GM12878 (cell line): ENCODE results near the gene SLC35E2B. TPM values are rescaled to one million over a fixed set of nuclear protein-coding genes. Genes with fewer than 3 reads are reported as not detected.

Experiments
- ATAC-seq: fragments of 200-7000 bp; cut with Tn5 transposase; 3 replicates; pipeline ENCODE4 v1.9.1; 2020; ENCODE audit warnings: mild to moderate bottlenecking, moderate library complexity
- BruUV-seq: library from RNA; stranded (reverse); fragments of 400-500 nt; replicated peaks from 2 replicates; lab custom pipeline; 2021; lab: Mats Ljungman, UMichigan
- CTCF ChIA-PET: fragments of 300-600 bp; sonication (Branson Sonifier 250); formaldehyde crosslinking; extraction: SDS; loops from one replicate; lab custom pipeline; 2021; ENCODE audit warnings: inconsistent platforms; lab: Yijun Ruan, JAX
- POLR2A ChIA-PET: fragments of 350-600 bp; formaldehyde crosslinking; extraction: SDS; loops from one replicate; lab custom pipeline; 2021; ENCODE audit warnings: inconsistent platforms; lab: Charles Lee
- RAD21 ChIA-PET: fragments of 300-600 bp; sonication (Branson Sonifier 250); formaldehyde crosslinking; loops from one replicate; lab custom pipeline; 2023; ENCODE audit warnings: antibody characterized with exemption; ENCODE audit not compliant: unreplicated experiment; lab: Charles Lee
- SMC1A ChIA-PET: fragments of 300-600 bp; sonication (Branson Sonifier 250); formaldehyde crosslinking; loops from one replicate; lab custom pipeline; 2023; ENCODE audit not compliant: unreplicated experiment, uncharacterized antibody; lab: Charles Lee
- DNase-seq: peaks from one replicate; pipeline ENCODE4 v3.0.0-alpha.2; 2011; ENCODE audit warnings: low read depth, low spot score
- FAIRE-seq: peaks from 3 replicates; lab custom pipeline; 2011; peaks lifted over from hg19 to GRCh38; lab: Jason Lieb, UNC
- H2AFZ ChIP-seq: 2 replicates; pipeline ENCODE4 v1.6.0; 2011; ENCODE audit warnings: low read depth, low read length, control low read depth; ENCODE audit not compliant: control insufficient read depth
- H3K27ac ChIP-seq: 2 replicates; pipeline ENCODE4 v1.5.1; 2011; ENCODE audit warnings: control low read depth; ENCODE audit not compliant: control insufficient read depth, insufficient read depth
- H3K27me3 ChIP-seq, 2 experiments: replicated peaks in 1 of 2; 2 replicates each; pipeline versions ENCODE4 v1.6.0 to v1.6.1; 2011; ENCODE audit warnings: low read length in 1 of 2; ENCODE audit not compliant: control insufficient read depth in 2 of 2, insufficient read depth in 2 of 2
- H3K36me3 ChIP-seq, 2 experiments: 2 replicates each; pipeline ENCODE4 v1.5.1; 2011; ENCODE audit warnings: low read length in 1 of 2; ENCODE audit not compliant: control insufficient read depth in 2 of 2, insufficient read depth in 2 of 2
- H3K4me1 ChIP-seq: 2 replicates; pipeline ENCODE4 v1.6.1; 2011; ENCODE audit warnings: mild to moderate bottlenecking, low read length, moderate library complexity, mixed read lengths; ENCODE audit not compliant: control insufficient read depth, insufficient read depth
- H3K4me2 ChIP-seq: 2 replicates; pipeline ENCODE4 v1.6.0; 2011; ENCODE audit warnings: control low read depth; ENCODE audit not compliant: control insufficient read depth, insufficient read depth
- H3K4me3 ChIP-seq: fragments of 200-600 bp; sonication (generic); 2 replicates; pipeline ENCODE4 v1.5.1; 2016
- H3K79me2 ChIP-seq: 2 replicates; pipeline ENCODE4 v1.6.0; 2011; ENCODE audit warnings: low read length; ENCODE audit not compliant: control insufficient read depth, insufficient read depth
- H3K9ac ChIP-seq: 2 replicates; pipeline ENCODE4 v1.8.0; 2011; ENCODE audit warnings: low read length, control low read depth, mixed read lengths; ENCODE audit not compliant: control insufficient read depth, insufficient read depth
- H3K9me3 ChIP-seq: replicated peaks from 3 replicates; pipeline ENCODE4 v1.5.1; 2011; ENCODE audit warnings: mild to moderate bottlenecking, low read length; ENCODE audit not compliant: control insufficient read depth, insufficient read depth
- H4K20me1 ChIP-seq: 2 replicates; pipeline ENCODE4 v1.6.0; 2011; ENCODE audit not compliant: control insufficient read depth, insufficient read depth
- BHLHE40 ChIP-seq, 2 experiments: fragments of 450-650 bp in 1 of 2; IDR thresholded peaks; 2 replicates each; pipeline ENCODE4 v1.6.1; 2011 to 2017; ENCODE audit warnings: low read depth in 2 of 2, borderline replicate concordance in 1 of 2, improper control_type of control experiment in 1 of 2, low read length in 1 of 2, mild to moderate bottlenecking in 1 of 2
- CEBPZ ChIP-seq: fragments of 150-350 bp; IDR thresholded peaks from 2 replicates; pipeline ENCODE4 v1.6.1; 2016; ENCODE audit warnings: low read depth, low read length
- DPF2 ChIP-seq: fragments of 450-650 bp; IDR thresholded peaks from 2 replicates; pipeline ENCODE4 v1.6.1; 2017; ENCODE audit warnings: mild to moderate bottlenecking
- E2F4 ChIP-seq: IDR thresholded peaks from 2 replicates; pipeline ENCODE4 v1.6.1; 2012; ENCODE audit warnings: low read depth, low read length, improper control_type of control experiment
- FOXK2 ChIP-seq: fragments of 450-650 bp; IDR thresholded peaks from 2 replicates; pipeline ENCODE4 v1.6.1; 2017; ENCODE audit warnings: mild to moderate bottlenecking, moderate library complexity
- IKZF2 ChIP-seq, 2 experiments: fragments of 450-650 bp; IDR thresholded peaks; 2 replicates each; pipeline ENCODE4 v1.6.1; 2017; ENCODE audit warnings: mild to moderate bottlenecking in 2 of 2, moderate library complexity in 2 of 2
- IRF3 ChIP-seq: fragments of 450-650 bp; IDR thresholded peaks from 2 replicates; pipeline ENCODE4 v1.6.1; 2014; ENCODE audit warnings: mild to moderate bottlenecking
- LARP7 ChIP-seq: fragments of 450-650 bp; IDR thresholded peaks from 2 replicates; pipeline ENCODE4 v1.6.1; 2017; ENCODE audit warnings: mild to moderate bottlenecking
- NBN ChIP-seq: fragments of 450-650 bp; IDR thresholded peaks from 2 replicates; pipeline ENCODE4 v1.6.1; 2016
- NR2F1 ChIP-seq: fragments of 450-650 bp; conservative IDR thresholded peaks from 2 replicates; pipeline ENCODE4 v1.6.1; 2017; ENCODE audit warnings: mild to moderate bottlenecking
- POLR2A ChIP-seq: IDR thresholded peaks from 2 replicates; pipeline ENCODE4 v1.6.1; 2011; ENCODE audit warnings: low read depth, mild to moderate bottlenecking, low read length
- RFX5 ChIP-seq: IDR thresholded peaks from 2 replicates; pipeline ENCODE4 v1.6.1; 2011; ENCODE audit warnings: low read depth, low read length, improper control_type of control experiment
- SMAD5 ChIP-seq: IDR thresholded peaks from 2 replicates; pipeline ENCODE4 v1.6.1; 2016; ENCODE audit warnings: antibody characterized with exemption, low read depth
- SP1 ChIP-seq: IDR thresholded peaks from one replicate; pipeline ENCODE4 v1.6.1; 2011; ENCODE audit warnings: low read depth, low read length
- SREBF1 ChIP-seq: IDR thresholded peaks from 2 replicates; pipeline ENCODE4 v1.6.1; 2012; ENCODE audit warnings: mild to moderate bottlenecking, low read length
- USF2 ChIP-seq: IDR thresholded peaks from 2 replicates; pipeline ENCODE4 v1.6.1; 2011; ENCODE audit warnings: low read depth, low read length, improper control_type of control experiment, borderline replicate concordance
- ZBED1 ChIP-seq: IDR thresholded peaks from 2 replicates; pipeline ENCODE4 v1.6.1; 2016; ENCODE audit warnings: borderline replicate concordance
- ZNF217 ChIP-seq: fragments of 450-650 bp; IDR thresholded peaks from 2 replicates; pipeline ENCODE4 v1.6.1; 2017; ENCODE audit warnings: antibody characterized with exemption, mild to moderate bottlenecking
- ZNF24 ChIP-seq: fragments of 450-650 bp; IDR thresholded peaks from 2 replicates; pipeline ENCODE4 v1.6.1; 2017; ENCODE audit warnings: antibody characterized with exemption, mild to moderate bottlenecking
- WGBS: methylation state at CpG from one replicate; pipeline ENCODE4 v1.1.6; 2016; ENCODE audit warnings: low lambda C conversion rate; ENCODE audit not compliant: insufficient replicate concordance, insufficient coverage; ENCODE audit errors: missing lambda C conversion rate; 5-methylcytosine and 5-hydroxymethylcytosine counted together
- in situ Hi-C: fragments of 300-500 bp; cut with MboI; formaldehyde crosslinking; loops from 9 replicates; pipeline ENCODE4 v1.14.3; 2018; ENCODE audit warnings: mixed read lengths
- intact Hi-C: fragments of 100-400 bp; cut with micrococcal nuclease; formaldehyde crosslinking; loops from one replicate; pipeline ENCODE4 v1.14.2; 2022; ENCODE audit not compliant: unreplicated experiment
- polyA plus RNA-seq, 11 experiments: library from polyadenylated mRNA; depleted of rRNA in 4 of 11; unstranded in 6 of 11; stranded (reverse) in 5 of 11; fragments of >200 nt; fragmentation: Nextera tagmentation in 4 of 11; fragmentation: Illumina TruSeq in 1 of 11; extraction: Ambion mirVana in 4 of 11; extraction: Trizol in 1 of 11; gene quantifications; 1 replicate in 1 of 11; 2 replicates in 10 of 11; pipeline versions ENCODE4 v1.2.1 to v1.2.3, GENCODE V29; 2011 to 2016; ENCODE audit warnings: inconsistent platforms in 2 of 11, missing spikeins in 2 of 11, low read depth in 1 of 11
- total RNA-seq, 4 experiments: library from RNA; depleted of rRNA in 3 of 4; stranded (reverse); fragments of >200 nt in 3 of 4; fragmentation: Illumina TruSeq in 1 of 4; extraction: Trizol in 1 of 4; gene quantifications; 2 replicates each; pipeline versions ENCODE4 v1.2.1 to v1.2.3, GENCODE V29; 2013 to 2021

The SLC35E2B gene
- total and polyA plus RNA-seq, 10 of the 15 experiments (the other 5 are each of a cell fraction or from before 2014, with no cell fraction given): 2.6 to 36.7 (median 18.6) TPM

GRCh38 chr1:1629430-1630190 is 63.0 kb downstream of the SLC35E2B start:
- FAIRE-seq (no peak), DNase-seq (no peak), ATAC-seq (peak; percentile 52)
- Histone ChIP-seq H3K36me3 (no peaks in the 10 kb centered on the region), H3K4me2 (no peak overlapping the region), H4K20me1 (no peaks in the 10 kb centered on the region), H3K27me3 (peaks cover 0 to 2% of the 10 kb centered on the region in 2 experiments; a peak in 2 of 4 replicates), H3K9ac (no peak overlapping the region), H2AFZ (no peak overlapping the region; the same call in 1 of the 2 replicates), H3K4me3 (no peak overlapping the region), H3K9me3 (no peaks in the 10 kb centered on the region), H3K27ac (no peak overlapping the region), H3K4me1 (no peaks in the 10 kb centered on the region), H3K79me2 (no peaks in the 10 kb centered on the region)
- BruUV-seq: no TSS peak
- in situ Hi-C loops (no loop called here), intact Hi-C loops (no loop called here)
- ChIA-PET POLR2A (interaction anchor here (1.2 to 1.4 kb wide), 3 partner anchors 13 to 48 kb away, joined by 4 to 8 read pairs (median 6); partner anchors contain the start of gene MIB2), SMC1A (interaction anchor here (1.2 kb wide), 2 partner anchors 14 to 26 kb away, joined by 3 read pairs; no protein-coding TSS in a partner anchor), CTCF (interaction anchor here (0.8 to 1.7 kb wide), 3 partner anchors 14 to 48 kb away, joined by 3 to 6 read pairs (median 4); partner anchors contain the start of gene MIB2), RAD21 (interaction anchor here (0.8 to 1.3 kb wide), 4 partner anchors 14 to 170 kb away, joined by 3 to 7 read pairs (median 4); partner anchors contain the start of gene MIB2)
- WGBS: 41% methylated on average over 29 of the region's 48 CpGs
- TF ChIP-seq ZNF217 (no peak), POLR2A (no peak; the same call in 1 of the 2 replicates), E2F4 (no peak), ZBED1 (no peak), NBN (no peak), IKZF2 (IDR thresholded peaks at IDR 0.05) (no peak), LARP7 (0 out of 2 replicates have a peak, but pooled peaks have one; percentile 10), CEBPZ (no peak), IRF3 (no peak), BHLHE40 (IDR thresholded peaks at IDR 0.05; ENCODE audit: borderline replicate concordance in 1 of 2, low read depth in 2 of 2, low read length in 1 of 2) (peak in 1 of 2 experiments; percentile 33; a peak in 1 of 4 replicates), NR2F1 (no peak), SREBF1 (no peak), DPF2 (peak; percentile 64; the same call in 1 of the 2 replicates), SP1 (no peak), USF2 (no peak), SMAD5 (no peak), ZNF24 (no peak), RFX5 (no peak), FOXK2 (no peak)
